Astrocyte (in vitro differentiated cells and primary cell): Measurements from ENCODE around the gene SMYD2. TPM values are rescaled to one million over a fixed set of nuclear protein-coding genes. Genes with fewer than 3 reads are reported as not detected.

Experiments used
- DNase-seq: peaks from one replicate; pipeline ENCODE4 v3.0.0-alpha.2; 2010; ENCODE audit warnings: low read depth
- FAIRE-seq: peaks from 2 replicates; lab custom pipeline; 2011; peaks lifted over from hg19 to GRCh38; lab: Jason Lieb, UNC
- H2AFZ ChIP-seq: 2 replicates; pipeline ENCODE4 v1.6.0; 2012; ENCODE audit warnings: low read depth, low read length, inconsistent platforms
- H3K27ac ChIP-seq: 2 replicates; pipeline ENCODE4 v1.5.1; 2011; ENCODE audit warnings: low read depth, low read length, inconsistent platforms
- H3K27me3 ChIP-seq: 2 replicates; pipeline ENCODE4 v1.6.0; 2011; ENCODE audit warnings: low read length, inconsistent platforms; ENCODE audit not compliant: insufficient read depth
- H3K36me3 ChIP-seq: 2 replicates; pipeline ENCODE4 v1.5.1; 2011; ENCODE audit warnings: low read length, inconsistent platforms; ENCODE audit not compliant: insufficient read depth
- H3K4me1 ChIP-seq: 2 replicates; pipeline ENCODE4 v1.5.1; 2011; ENCODE audit warnings: low read length, inconsistent platforms; ENCODE audit not compliant: insufficient read depth
- H3K4me2 ChIP-seq: 2 replicates; pipeline ENCODE4 v1.6.0; 2012; ENCODE audit warnings: low read length, inconsistent platforms
- H3K4me3 ChIP-seq: 2 replicates; pipeline ENCODE4 v1.5.1; 2011; ENCODE audit warnings: low read depth, mild to moderate bottlenecking, low read length, inconsistent platforms; ENCODE audit not compliant: insufficient read depth
- H3K79me2 ChIP-seq: 2 replicates; pipeline ENCODE4 v1.6.0; 2012; ENCODE audit warnings: mild to moderate bottlenecking, low read length, inconsistent platforms; ENCODE audit not compliant: insufficient read depth
- H3K9ac ChIP-seq: 2 replicates; pipeline ENCODE4 v1.6.0; 2012; ENCODE audit warnings: mild to moderate bottlenecking, low read length, inconsistent platforms
- H3K9me3 ChIP-seq: 2 replicates; pipeline ENCODE4 v1.5.1; 2012; ENCODE audit warnings: low read depth, mild to moderate bottlenecking, low read length, inconsistent platforms; ENCODE audit not compliant: insufficient read depth
- H4K20me1 ChIP-seq: 2 replicates; pipeline ENCODE4 v1.6.0; 2012; ENCODE audit warnings: low read length, inconsistent platforms; ENCODE audit not compliant: insufficient read depth
- H3K27ac Mint-ChIP-seq: one replicate; pipeline ENCODE4 v1.8.0; 2021; ENCODE audit warnings: mild to moderate bottlenecking, mixed read lengths; ENCODE audit not compliant: unreplicated experiment
- H3K27me3 Mint-ChIP-seq: one replicate; pipeline ENCODE4 v1.8.0; 2021; ENCODE audit warnings: low read depth, mixed read lengths; ENCODE audit not compliant: unreplicated experiment
- H3K36me3 Mint-ChIP-seq: one replicate; pipeline ENCODE4 v1.8.0; 2021; ENCODE audit warnings: low read depth, mixed read lengths; ENCODE audit not compliant: unreplicated experiment
- H3K4me1 Mint-ChIP-seq: one replicate; pipeline ENCODE4 v1.8.0; 2021; ENCODE audit warnings: low read depth, mixed read lengths; ENCODE audit not compliant: unreplicated experiment
- H3K4me3 Mint-ChIP-seq: one replicate; pipeline ENCODE4 v1.8.0; 2021; ENCODE audit warnings: mild to moderate bottlenecking, moderate library complexity, mixed read lengths; ENCODE audit not compliant: unreplicated experiment
- H3K9me3 Mint-ChIP-seq: one replicate; pipeline ENCODE4 v1.8.0; 2021; ENCODE audit warnings: mild to moderate bottlenecking, mixed read lengths; ENCODE audit not compliant: unreplicated experiment
- EZH2 ChIP-seq: IDR thresholded peaks from 2 replicates; pipeline ENCODE4 v1.6.1; 2012; ENCODE audit warnings: mild to moderate bottlenecking, low read length, inconsistent platforms; ENCODE audit not compliant: insufficient read depth
- total RNA-seq: library from RNA; stranded (reverse); gene quantifications from 2 replicates; pipeline ENCODE4 v1.2.1, GENCODE V29; 2021
- TF ChIP-seq, protein P1 (sequence below): IDR thresholded peaks from 2 replicates; pipeline ENCODE4 v1.5.1; 2011; ENCODE audit warnings: low read depth, mild to moderate bottlenecking, inconsistent platforms, low read length, moderate library complexity; ENCODE audit not compliant: insufficient read depth

The SMYD2 gene
- total RNA-seq, 1 donor from 2014 or later, result 38.6 TPM

- Mint-ChIP-seq H3K4me3 (no peak overlapping the region), H3K9me3 (no peaks in the 10 kb centered on the region), H3K27me3 (no peaks in the 10 kb centered on the region), H3K27ac (no peak overlapping the region), H3K36me3 (peaks cover 4% of the 10 kb centered on the region), H3K4me1 (peaks cover 10% of the 10 kb centered on the region)
- FAIRE-seq (no peak), DNase-seq (peak; percentile 57)
- peak overlapping the region; percentile 20 for H3K4me3 ChIP-seq
- no peak overlapping the region for H2AFZ ChIP-seq
- H3K9me3 ChIP-seq, result no peaks in the 10 kb centered on the region
- TF ChIP-seq EZH2, result no peak
- TF ChIP-seq, protein P1, sequence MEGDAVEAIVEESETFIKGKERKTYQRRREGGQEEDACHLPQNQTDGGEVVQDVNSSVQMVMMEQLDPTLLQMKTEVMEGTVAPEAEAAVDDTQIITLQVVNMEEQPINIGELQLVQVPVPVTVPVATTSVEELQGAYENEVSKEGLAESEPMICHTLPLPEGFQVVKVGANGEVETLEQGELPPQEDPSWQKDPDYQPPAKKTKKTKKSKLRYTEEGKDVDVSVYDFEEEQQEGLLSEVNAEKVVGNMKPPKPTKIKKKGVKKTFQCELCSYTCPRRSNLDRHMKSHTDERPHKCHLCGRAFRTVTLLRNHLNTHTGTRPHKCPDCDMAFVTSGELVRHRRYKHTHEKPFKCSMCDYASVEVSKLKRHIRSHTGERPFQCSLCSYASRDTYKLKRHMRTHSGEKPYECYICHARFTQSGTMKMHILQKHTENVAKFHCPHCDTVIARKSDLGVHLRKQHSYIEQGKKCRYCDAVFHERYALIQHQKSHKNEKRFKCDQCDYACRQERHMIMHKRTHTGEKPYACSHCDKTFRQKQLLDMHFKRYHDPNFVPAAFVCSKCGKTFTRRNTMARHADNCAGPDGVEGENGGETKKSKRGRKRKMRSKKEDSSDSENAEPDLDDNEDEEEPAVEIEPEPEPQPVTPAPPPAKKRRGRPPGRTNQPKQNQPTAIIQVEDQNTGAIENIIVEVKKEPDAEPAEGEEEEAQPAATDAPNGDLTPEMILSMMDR, result no peak
- peaks cover 6% of the 10 kb centered on the region for H3K4me1 ChIP-seq
- peaks cover 17% of the 10 kb centered on the region for H3K79me2 ChIP-seq
- H3K27ac ChIP-seq, result no peak overlapping the region
- H3K4me2 ChIP-seq, result peak overlapping the region; percentile 70
- H3K9ac ChIP-seq, result no peak overlapping the region
- no peaks in the 10 kb centered on the region for H3K36me3 ChIP-seq
- peaks cover 12% of the 10 kb centered on the region for H4K20me1 ChIP-seq
- H3K27me3 ChIP-seq, result no peaks in the 10 kb centered on the region
Observed at GRCh38 chr1:214303141-214303930, 22.4 kb downstream of the SMYD2 start.

- H3K27ac Mint-ChIP-seq, result no peak overlapping the region
- FAIRE-seq, result no peak
Observed at GRCh38 chr1:214305164-214305751, 24.3 kb downstream of the SMYD2 start.

More at GRCh38 chr1:214305164-214305751, 24.3 kb downstream of the SMYD2 start:
- TF ChIP-seq EZH2, result no peak
- TF ChIP-seq, protein P1, result no peak
- H3K27ac ChIP-seq, result no peak overlapping the region
- no peaks in the 10 kb centered on the region for H3K27me3 Mint-ChIP-seq
- peaks cover 6% of the 10 kb centered on the region for H3K4me1 ChIP-seq
- H3K4me2 ChIP-seq, result no peak overlapping the region
- no peaks in the 10 kb centered on the region for H3K9me3 Mint-ChIP-seq
- no peaks in the 10 kb centered on the region for H3K36me3 ChIP-seq
- H3K36me3 Mint-ChIP-seq, result peaks cover 7% of the 10 kb centered on the region
- H3K4me3 ChIP-seq, result no peak overlapping the region
- peaks cover 4% of the 10 kb centered on the region for H3K4me1 Mint-ChIP-seq
- no peak for DNase-seq
- no peak overlapping the region for H3K4me3 Mint-ChIP-seq
- H4K20me1 ChIP-seq, result peaks cover 16% of the 10 kb centered on the region
- H3K27me3 ChIP-seq, result no peaks in the 10 kb centered on the region
- no peaks in the 10 kb centered on the region for H3K9me3 ChIP-seq
- no peak overlapping the region for H3K9ac ChIP-seq
- H3K79me2 ChIP-seq, result peaks cover 16% of the 10 kb centered on the region
- no peak overlapping the region for H2AFZ ChIP-seq
